Ecto neural progenitor cell (in vitro differentiated cells): ENCODE data around the gene CREG1.
"Not testable (repeated sequence)": the region's sequence is repeated elsewhere in the genome, so short reads cannot be mapped to it uniquely, and the experiment has no call there.

ENCODE experiments used
- DNase-seq: peaks from one replicate; pipeline ENCODE4 v3.0.0-alpha.2; 2018; ENCODE audit warnings: low spot score

CREG1 gene

GRCh38 chr1:167563579-167564246 is 10.2 kb upstream of the CREG1 start:
- DNase-seq, result no peak

- DNase-seq, result no peak
Measured at GRCh38 chr1:167562702-167563101, 9.1 kb upstream of the CREG1 start.

- DNase-seq, result no peak
Measured at GRCh38 chr1:167561753-167562152, 8.2 kb upstream of the CREG1 start.

- peak; percentile 76 for DNase-seq
Measured at GRCh38 chr1:167555971-167556714, 2.6 kb upstream of the CREG1 start.

- DNase-seq, result not testable (repeated sequence)
Measured at GRCh38 chr1:167555072-167555471, 1.5 kb upstream of the CREG1 start.

- DNase-seq, result peak; percentile 53
Measured at GRCh38 chr1:167554028-167554779, 642 bp upstream of the CREG1 start.

- no peak for DNase-seq
Measured at GRCh38 chr1:167551362-167551761, 2.2 kb downstream of the CREG1 start.

- no peak for DNase-seq
Measured at GRCh38 chr1:167548059-167548932, 5.3 kb downstream of the CREG1 start.

GRCh38 chr1:167546935-167547334 is 6.6 kb downstream of the CREG1 start:
- DNase-seq, result no peak

GRCh38 chr1:167545349-167545748 is 8.2 kb downstream of the CREG1 start:
- DNase-seq, result no peak

- no peak for DNase-seq
Measured at GRCh38 chr1:167544447-167545093, 9.0 kb downstream of the CREG1 start.

GRCh38 chr1:167543199-167543990 is 10.2 kb downstream of the CREG1 start:
- no peak for DNase-seq

GRCh38 chr1:167542109-167543032 is 11.2 kb downstream of the CREG1 start:
- DNase-seq, result no peak

- DNase-seq, result no peak
Measured at GRCh38 chr1:167541610-167542009, 12.0 kb downstream of the CREG1 start.

- no peak for DNase-seq
Measured at GRCh38 chr1:167541003-167541402, 12.6 kb downstream of the CREG1 start.

GRCh38 chr1:167538657-167539056 is 14.9 kb downstream of the CREG1 start:
- DNase-seq, result no peak

GRCh38 chr1:167533851-167534300 is 19.7 kb downstream of the CREG1 start:
- DNase-seq, result peak; percentile 87

- DNase-seq, result no peak
Measured at GRCh38 chr1:167532964-167533824, 20.4 kb downstream of the CREG1 start.
